ENCODE data around the gene CUX1. TPM values are rescaled to one million over a fixed set of nuclear protein-coding genes. Genes with fewer than 3 reads are reported as not detected.
A peak's percentile ranks its signal among the peaks of the same experiment; 100 is the strongest.

Gene CUX1
- total RNA-seq, 1 experiment from 2014 or later = 64.3 TPM

DNA sequence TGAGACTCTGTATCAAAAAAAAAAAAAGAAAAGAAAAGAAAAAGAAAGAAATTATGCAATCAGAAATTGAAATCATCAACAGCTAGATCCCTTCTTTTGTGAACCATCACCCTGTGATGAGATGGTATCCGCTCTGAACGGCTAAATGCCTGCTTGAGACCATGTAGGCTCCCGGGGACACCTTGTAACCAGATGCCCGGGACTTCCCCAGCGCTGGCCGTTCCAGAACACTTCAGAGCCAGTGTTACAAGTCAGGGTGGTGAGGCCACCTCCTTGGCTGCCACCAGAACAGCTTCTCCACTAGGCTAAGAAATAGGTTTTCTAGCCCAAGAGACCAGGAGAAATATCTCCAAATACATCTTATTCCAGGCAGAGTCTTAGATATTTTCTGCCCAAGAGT, 349.8 kb downstream of the CUX1 start (continued):
- TF ChIP-seq, protein P1, sequence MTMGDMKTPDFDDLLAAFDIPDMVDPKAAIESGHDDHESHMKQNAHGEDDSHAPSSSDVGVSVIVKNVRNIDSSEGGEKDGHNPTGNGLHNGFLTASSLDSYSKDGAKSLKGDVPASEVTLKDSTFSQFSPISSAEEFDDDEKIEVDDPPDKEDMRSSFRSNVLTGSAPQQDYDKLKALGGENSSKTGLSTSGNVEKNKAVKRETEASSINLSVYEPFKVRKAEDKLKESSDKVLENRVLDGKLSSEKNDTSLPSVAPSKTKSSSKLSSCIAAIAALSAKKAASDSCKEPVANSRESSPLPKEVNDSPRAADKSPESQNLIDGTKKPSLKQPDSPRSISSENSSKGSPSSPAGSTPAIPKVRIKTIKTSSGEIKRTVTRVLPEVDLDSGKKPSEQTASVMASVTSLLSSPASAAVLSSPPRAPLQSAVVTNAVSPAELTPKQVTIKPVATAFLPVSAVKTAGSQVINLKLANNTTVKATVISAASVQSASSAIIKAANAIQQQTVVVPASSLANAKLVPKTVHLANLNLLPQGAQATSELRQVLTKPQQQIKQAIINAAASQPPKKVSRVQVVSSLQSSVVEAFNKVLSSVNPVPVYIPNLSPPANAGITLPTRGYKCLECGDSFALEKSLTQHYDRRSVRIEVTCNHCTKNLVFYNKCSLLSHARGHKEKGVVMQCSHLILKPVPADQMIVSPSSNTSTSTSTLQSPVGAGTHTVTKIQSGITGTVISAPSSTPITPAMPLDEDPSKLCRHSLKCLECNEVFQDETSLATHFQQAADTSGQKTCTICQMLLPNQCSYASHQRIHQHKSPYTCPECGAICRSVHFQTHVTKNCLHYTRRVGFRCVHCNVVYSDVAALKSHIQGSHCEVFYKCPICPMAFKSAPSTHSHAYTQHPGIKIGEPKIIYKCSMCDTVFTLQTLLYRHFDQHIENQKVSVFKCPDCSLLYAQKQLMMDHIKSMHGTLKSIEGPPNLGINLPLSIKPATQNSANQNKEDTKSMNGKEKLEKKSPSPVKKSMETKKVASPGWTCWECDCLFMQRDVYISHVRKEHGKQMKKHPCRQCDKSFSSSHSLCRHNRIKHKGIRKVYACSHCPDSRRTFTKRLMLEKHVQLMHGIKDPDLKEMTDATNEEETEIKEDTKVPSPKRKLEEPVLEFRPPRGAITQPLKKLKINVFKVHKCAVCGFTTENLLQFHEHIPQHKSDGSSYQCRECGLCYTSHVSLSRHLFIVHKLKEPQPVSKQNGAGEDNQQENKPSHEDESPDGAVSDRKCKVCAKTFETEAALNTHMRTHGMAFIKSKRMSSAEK (CRISPR knock-in tag; IDR thresholded peaks at IDR 0.05; ENCODE audit: borderline replicate concordance) = no peak
- no peak for TF ChIP-seq ZNF121 (CRISPR knock-in tag; IDR thresholded peaks at IDR 0.05)
- TF ChIP-seq, protein P2, sequence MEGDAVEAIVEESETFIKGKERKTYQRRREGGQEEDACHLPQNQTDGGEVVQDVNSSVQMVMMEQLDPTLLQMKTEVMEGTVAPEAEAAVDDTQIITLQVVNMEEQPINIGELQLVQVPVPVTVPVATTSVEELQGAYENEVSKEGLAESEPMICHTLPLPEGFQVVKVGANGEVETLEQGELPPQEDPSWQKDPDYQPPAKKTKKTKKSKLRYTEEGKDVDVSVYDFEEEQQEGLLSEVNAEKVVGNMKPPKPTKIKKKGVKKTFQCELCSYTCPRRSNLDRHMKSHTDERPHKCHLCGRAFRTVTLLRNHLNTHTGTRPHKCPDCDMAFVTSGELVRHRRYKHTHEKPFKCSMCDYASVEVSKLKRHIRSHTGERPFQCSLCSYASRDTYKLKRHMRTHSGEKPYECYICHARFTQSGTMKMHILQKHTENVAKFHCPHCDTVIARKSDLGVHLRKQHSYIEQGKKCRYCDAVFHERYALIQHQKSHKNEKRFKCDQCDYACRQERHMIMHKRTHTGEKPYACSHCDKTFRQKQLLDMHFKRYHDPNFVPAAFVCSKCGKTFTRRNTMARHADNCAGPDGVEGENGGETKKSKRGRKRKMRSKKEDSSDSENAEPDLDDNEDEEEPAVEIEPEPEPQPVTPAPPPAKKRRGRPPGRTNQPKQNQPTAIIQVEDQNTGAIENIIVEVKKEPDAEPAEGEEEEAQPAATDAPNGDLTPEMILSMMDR (IDR thresholded peaks at IDR 0.05) = no peak
- no peak for TF ChIP-seq MYBL2 (CRISPR knock-in tag; IDR thresholded peaks at IDR 0.05)
- no peak for TF ChIP-seq ZNF232 (CRISPR knock-in tag; IDR thresholded peaks at IDR 0.05)
- TF ChIP-seq MXD4 (CRISPR knock-in tag; IDR thresholded peaks at IDR 0.05; ENCODE audit: borderline replicate concordance) = no peak
- TF ChIP-seq, protein P3, sequence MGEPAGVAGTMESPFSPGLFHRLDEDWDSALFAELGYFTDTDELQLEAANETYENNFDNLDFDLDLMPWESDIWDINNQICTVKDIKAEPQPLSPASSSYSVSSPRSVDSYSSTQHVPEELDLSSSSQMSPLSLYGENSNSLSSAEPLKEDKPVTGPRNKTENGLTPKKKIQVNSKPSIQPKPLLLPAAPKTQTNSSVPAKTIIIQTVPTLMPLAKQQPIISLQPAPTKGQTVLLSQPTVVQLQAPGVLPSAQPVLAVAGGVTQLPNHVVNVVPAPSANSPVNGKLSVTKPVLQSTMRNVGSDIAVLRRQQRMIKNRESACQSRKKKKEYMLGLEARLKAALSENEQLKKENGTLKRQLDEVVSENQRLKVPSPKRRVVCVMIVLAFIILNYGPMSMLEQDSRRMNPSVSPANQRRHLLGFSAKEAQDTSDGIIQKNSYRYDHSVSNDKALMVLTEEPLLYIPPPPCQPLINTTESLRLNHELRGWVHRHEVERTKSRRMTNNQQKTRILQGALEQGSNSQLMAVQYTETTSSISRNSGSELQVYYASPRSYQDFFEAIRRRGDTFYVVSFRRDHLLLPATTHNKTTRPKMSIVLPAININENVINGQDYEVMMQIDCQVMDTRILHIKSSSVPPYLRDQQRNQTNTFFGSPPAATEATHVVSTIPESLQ (CRISPR knock-in tag; IDR thresholded peaks at IDR 0.05) = no peak
- no peak for TF ChIP-seq FOXJ3 (CRISPR knock-in tag; IDR thresholded peaks at IDR 0.05; ENCODE audit: borderline replicate concordance)
- no peak for TF ChIP-seq KAT7 (CRISPR knock-in tag; IDR thresholded peaks at IDR 0.05; ENCODE audit: borderline replicate concordance)

DNA sequence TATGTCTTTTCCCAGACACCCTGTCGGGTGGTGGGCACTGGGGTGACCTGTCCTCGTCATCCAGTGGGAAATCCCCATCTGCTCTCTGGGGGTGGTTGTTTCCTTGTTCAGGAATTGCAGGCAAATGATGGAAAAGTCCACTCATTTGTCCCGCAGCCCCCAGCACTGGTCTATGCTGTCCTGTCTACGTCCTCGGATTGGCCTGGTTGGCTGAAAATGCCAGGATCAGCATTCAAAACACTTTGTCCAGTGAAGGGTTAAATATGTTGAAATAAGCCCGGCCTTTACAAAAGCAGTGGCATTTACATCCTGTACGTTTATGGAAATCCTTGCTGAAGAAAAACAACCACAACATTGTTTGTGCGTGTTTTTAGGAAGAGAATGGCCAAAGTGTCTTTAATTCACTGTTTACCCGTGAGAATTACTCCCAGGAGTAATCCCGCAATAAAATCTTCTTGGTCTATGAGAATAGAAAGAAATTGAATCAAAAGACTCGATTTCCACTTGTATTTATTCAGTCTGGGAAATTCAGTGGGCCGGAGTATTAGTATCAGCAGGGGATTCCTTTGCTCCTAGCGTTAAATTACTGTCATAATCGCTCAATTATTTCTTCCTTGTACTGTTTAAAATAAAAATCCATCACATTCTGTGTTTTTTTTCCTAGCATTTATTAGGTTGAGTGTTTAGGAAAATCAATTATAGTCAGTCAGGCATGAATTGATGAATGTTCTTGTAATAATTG, 352.4 kb downstream of the CUX1 start:
- ChIA-PET CTCF (interaction anchor here (0.6 kb wide), 1 partner anchor 67 kb away, joined by 3 read pairs; no protein-coding TSS in a partner anchor), POLR2A (no interaction called here)
- Mint-ChIP-seq H3K27me3 (ENCODE audit: low read depth) (no peaks in the 10 kb centered on the region), H3K4me1 (peaks cover 11% of the 10 kb centered on the region), H3K9me3 (no peaks in the 10 kb centered on the region), H3K27ac (peak overlapping the region; percentile 84; the same call in 1 of the 2 replicates), H3K36me3 (peaks cover 34% of the 10 kb centered on the region), H3K4me3 (no peak overlapping the region)
- ATAC-seq = no peak
- TF ChIP-seq ZBTB21 (CRISPR knock-in tag; IDR thresholded peaks at IDR 0.05; ENCODE audit: borderline replicate concordance) (no peak), ZNF671 (CRISPR knock-in tag; IDR thresholded peaks at IDR 0.05) (no peak), ZNF121 (CRISPR knock-in tag; IDR thresholded peaks at IDR 0.05) (no peak), NFE2L1 (CRISPR knock-in tag; IDR thresholded peaks at IDR 0.05) (no peak), ZNF232 (CRISPR knock-in tag; IDR thresholded peaks at IDR 0.05) (no peak), CBFB (CRISPR knock-in tag; IDR thresholded peaks at IDR 0.05; ENCODE audit: low read depth) (no peak), SP1 (CRISPR knock-in tag; conservative IDR thresholded peaks at IDR 0.05) (no peak), ZNF263 (CRISPR knock-in tag; IDR thresholded peaks at IDR 0.05; ENCODE audit: low read depth) (no peak), OVOL2 (CRISPR knock-in tag; IDR thresholded peaks at IDR 0.05; ENCODE audit: borderline replicate concordance) (no peak), FOXJ3 (CRISPR knock-in tag; IDR thresholded peaks at IDR 0.05; ENCODE audit: borderline replicate concordance) (no peak), TEAD4 (CRISPR knock-in tag; IDR thresholded peaks at IDR 0.05) (no peak)
- TF ChIP-seq, protein P4, sequence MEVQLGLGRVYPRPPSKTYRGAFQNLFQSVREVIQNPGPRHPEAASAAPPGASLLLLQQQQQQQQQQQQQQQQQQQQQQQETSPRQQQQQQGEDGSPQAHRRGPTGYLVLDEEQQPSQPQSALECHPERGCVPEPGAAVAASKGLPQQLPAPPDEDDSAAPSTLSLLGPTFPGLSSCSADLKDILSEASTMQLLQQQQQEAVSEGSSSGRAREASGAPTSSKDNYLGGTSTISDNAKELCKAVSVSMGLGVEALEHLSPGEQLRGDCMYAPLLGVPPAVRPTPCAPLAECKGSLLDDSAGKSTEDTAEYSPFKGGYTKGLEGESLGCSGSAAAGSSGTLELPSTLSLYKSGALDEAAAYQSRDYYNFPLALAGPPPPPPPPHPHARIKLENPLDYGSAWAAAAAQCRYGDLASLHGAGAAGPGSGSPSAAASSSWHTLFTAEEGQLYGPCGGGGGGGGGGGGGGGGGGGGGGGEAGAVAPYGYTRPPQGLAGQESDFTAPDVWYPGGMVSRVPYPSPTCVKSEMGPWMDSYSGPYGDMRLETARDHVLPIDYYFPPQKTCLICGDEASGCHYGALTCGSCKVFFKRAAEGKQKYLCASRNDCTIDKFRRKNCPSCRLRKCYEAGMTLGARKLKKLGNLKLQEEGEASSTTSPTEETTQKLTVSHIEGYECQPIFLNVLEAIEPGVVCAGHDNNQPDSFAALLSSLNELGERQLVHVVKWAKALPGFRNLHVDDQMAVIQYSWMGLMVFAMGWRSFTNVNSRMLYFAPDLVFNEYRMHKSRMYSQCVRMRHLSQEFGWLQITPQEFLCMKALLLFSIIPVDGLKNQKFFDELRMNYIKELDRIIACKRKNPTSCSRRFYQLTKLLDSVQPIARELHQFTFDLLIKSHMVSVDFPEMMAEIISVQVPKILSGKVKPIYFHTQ (CRISPR knock-in tag; IDR thresholded peaks at IDR 0.05) = no peak
- DNase-seq (ENCODE audit: low spot score) = no peak
